ENCODE data around the gene TTN. TPM values are rescaled to one million over a fixed set of nuclear protein-coding genes. Genes with fewer than 3 reads are reported as not detected.
"Not testable (repeated sequence)": the region's sequence is repeated elsewhere in the genome, so short reads cannot be mapped to it uniquely, and the experiment has no call there.

The TTN gene
- total RNA-seq, 2 donors from 2014 or later = 1,545 to 1,612 TPM

DNA sequence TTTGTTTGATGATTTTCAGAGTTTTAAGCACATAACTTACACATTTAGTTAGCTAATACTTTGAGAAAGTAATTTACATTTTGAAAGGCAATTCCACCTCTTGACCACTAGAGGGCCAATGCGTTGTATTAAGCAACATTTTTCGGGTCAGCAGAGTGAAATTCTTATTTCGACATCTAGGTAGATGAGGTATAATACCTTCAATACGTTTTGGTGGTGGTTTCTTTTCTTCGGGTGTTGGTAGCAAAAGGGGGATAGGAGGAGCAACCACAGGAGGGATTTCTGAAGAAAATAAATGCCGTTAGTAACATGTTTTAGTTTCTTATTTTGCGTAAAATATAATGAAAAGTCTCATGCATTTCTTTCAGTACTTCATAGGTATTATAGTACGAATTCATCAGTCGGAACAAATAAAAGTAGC, 106.3 kb downstream of the TTN start:
- intact Hi-C loops (cut with DNase I) = no loop called here
- DNase-seq (no peak), ATAC-seq (no peak)

DNA sequence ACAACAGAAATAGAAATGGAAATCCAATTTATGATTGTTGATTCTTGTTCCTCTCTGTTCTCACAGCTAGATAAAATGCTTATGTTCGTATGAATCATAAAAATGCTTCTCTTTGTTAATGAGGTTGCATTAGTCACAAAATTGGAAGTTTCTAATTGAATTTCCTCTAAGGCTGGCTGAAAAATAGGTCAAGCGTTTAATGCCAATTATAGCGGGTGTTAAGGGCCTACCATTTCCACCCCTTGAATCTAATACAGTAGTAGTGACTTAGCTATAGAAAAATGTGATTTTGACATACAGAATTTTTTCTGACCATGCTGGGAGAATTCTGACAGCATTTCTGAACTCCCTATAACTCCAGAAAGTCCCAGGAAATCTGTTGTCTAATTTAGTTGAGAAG, 107.1 kb downstream of the TTN start:
- ATAC-seq (no peak), DNase-seq (no peak)
- intact Hi-C loops (cut with DNase I) = no loop called here

GRCh38 chr2:178692845-178693244, 114.4 kb downstream of the TTN start:
- peak in 1 of 2 donors; percentile 32 for ATAC-seq
- no peak for DNase-seq
- intact Hi-C loops (cut with DNase I) = no loop called here

DNA sequence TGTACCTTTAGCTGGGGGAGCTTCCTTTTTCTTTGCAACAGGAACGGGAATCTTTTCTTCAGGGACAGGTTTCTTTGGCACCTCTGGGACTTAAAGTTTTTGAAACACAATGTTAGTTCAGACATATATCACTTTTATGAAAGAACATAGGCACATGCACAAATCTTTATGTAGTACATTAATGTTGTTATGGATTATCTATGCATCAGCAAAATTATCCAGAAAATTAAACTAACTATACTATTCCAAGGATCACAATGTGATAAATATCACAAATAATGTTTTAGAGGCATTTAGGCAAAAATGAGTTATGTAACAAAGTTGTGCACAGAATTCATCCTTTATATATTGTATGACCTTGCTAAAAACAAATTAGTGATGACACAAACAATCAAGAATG, 117.4 kb downstream of the TTN start:
- intact Hi-C loops (cut with DNase I) = no loop called here
- no peak for DNase-seq
- no peak for ATAC-seq

DNA sequence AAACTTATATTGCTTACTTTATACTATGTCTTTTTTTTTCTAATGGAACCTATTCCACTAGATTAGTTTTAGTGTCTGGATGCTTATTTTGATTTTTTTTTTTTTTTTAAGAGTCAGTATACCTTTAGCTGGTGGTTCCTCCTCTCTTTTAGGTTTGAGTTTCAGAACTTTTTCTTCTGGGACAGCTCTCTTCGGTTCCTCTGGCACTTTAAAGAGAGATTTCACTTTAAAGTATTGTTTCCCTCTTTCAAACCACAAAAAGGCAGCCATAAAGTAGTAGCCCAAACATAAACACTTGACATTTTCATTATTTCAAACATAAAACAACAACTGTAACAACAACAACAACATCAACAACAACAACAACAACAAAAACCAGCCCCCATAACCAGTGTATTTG, 123.3 kb downstream of the TTN start:
- no peak for DNase-seq
- ATAC-seq = no peak
- intact Hi-C loops (cut with DNase I) = no loop called here

GRCh38 chr2:178681081-178681480, 126.1 kb downstream of the TTN start:
- ATAC-seq (no peak), DNase-seq (no peak)
- intact Hi-C loops (cut with DNase I) = no loop called here

DNA sequence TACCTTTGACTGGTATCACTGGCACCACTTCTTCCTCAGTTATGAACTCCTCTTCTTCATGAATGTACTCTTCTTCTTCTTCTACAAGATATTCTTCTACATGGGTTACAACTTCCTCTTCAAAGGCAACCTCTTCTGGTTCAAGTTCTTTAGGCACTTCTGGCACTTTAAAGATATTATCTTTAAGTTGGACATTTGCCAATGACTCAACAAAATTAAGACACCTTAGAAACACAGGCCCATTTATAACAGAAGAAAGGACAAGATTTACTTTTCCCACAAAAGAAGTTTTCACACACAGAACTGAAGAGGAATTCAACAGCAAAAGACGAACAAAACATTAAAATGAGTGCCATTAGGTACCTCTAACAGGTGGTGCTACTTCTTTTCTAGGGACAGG, 127.3 kb downstream of the TTN start:
- intact Hi-C loops (cut with DNase I) = no loop called here
- ATAC-seq (no peak), DNase-seq (no peak)

GRCh38 chr2:178677599-178677998, 129.6 kb downstream of the TTN start:
- ATAC-seq (no peak), DNase-seq (no peak)
- intact Hi-C loops (cut with DNase I) = no loop called here

DNA sequence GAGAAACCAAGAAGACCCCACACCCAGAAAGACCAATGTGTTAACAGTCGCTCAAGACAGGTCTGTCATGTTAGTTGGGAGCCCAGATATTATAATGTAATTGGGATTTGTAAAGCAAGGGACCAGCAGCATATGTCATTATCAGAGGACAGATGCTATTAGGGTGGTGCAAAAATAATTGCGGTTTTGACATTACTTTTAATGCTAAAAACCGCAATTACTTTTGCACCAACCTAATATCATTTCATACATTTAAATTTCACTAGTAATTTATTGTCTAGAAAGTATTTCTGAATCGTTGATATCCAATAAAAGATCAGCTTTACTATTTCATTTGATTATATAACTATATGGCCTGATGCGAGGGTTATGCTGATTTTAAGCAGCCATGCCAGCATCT, 131.2 kb downstream of the TTN start:
- no peak for ATAC-seq

DNA sequence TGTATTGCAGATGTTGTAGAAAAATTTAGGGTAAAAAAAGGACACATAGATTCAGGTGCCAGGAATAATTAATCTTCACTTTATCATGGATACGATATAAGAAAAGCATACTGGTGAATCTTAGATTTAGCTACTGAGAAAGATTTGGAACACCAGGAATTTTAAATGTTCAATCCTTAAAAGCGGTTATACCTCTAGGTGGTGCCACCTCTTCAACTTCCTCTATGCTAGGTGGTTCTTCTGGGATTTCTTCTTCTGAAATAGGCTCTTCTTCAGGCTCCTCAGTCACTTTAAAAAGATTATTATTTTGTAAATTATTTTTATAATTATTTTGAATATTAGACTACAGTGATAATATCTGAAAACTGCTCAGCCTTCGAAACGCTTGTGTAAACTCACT, 133.1 kb downstream of the TTN start:
- DNase-seq (no peak), ATAC-seq (no peak)
- intact Hi-C loops (cut with DNase I) = no loop called here

More for the DNA sequence above, 131.2 kb downstream of the TTN start:
- intact Hi-C loops (cut with DNase I) = no loop called here
- no peak for DNase-seq

GRCh38 chr2:178666458-178666857, 140.8 kb downstream of the TTN start:
- intact Hi-C loops (cut with DNase I) = no loop called here
- ATAC-seq = no peak
- no peak for DNase-seq

- DNase-seq; intact Hi-C loops (cut with DNase I): not testable (repeated sequence)
- ATAC-seq = peak in 1 of 2 donors; percentile 25
Observed at GRCh38 chr2:178658480-178658879, 148.7 kb downstream of the TTN start.

- intact Hi-C loops (cut with DNase I) = no loop called here
- DNase-seq (no peak), ATAC-seq (peak in 1 of 2 donors; percentile 29)
Observed at GRCh38 chr2:178650554-178650953, 156.7 kb downstream of the TTN start.

DNA sequence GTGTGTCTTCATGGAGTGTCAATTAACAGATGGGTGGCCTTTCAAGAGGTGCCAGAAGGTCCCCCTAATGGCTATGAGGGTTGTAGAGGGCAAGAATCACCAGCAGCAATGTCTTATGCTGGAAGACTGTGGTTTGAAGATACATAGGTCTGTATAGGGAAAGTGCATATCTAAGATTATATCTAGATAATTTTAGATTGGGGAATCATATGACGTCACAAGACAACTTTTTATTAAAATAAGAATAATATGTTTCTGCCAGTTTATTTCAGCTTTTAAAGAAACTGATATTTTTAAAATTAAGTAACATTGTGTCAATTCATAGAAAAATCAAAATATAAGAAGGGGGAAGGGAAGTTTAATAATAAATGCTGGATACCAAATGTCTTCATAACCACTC, 162.3 kb downstream of the TTN start:
- no peak for DNase-seq
- intact Hi-C loops (cut with DNase I) = no loop called here
- ATAC-seq = peak in 1 of 2 donors; percentile 16

GRCh38 chr2:178641498-178641897, 165.7 kb downstream of the TTN start:
- intact Hi-C loops (cut with DNase I) = no loop called here
- DNase-seq = no peak
- no peak for ATAC-seq

DNA sequence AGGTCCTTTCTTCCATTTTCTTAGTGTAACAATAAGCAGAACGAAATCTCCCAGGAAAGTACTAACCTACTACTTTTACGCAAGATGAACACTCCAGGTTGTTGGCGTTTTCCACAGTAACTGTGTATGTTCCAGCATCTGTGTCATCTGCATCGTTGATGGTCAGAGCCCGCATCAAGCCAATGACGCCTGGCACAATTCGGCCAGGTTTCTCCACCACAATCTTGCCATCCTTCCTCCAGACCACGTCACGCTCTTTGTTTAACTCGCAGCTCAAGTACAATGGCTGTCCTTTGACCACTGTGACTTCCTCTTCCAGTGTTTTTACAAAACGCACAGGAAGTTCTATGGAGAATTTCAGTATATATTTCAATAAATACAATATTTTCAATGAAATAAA, 171.3 kb downstream of the TTN start:
- DNase-seq (no peak), ATAC-seq (peak in 1 of 2 donors; percentile 13)
- intact Hi-C loops (cut with DNase I) = no loop called here

DNA sequence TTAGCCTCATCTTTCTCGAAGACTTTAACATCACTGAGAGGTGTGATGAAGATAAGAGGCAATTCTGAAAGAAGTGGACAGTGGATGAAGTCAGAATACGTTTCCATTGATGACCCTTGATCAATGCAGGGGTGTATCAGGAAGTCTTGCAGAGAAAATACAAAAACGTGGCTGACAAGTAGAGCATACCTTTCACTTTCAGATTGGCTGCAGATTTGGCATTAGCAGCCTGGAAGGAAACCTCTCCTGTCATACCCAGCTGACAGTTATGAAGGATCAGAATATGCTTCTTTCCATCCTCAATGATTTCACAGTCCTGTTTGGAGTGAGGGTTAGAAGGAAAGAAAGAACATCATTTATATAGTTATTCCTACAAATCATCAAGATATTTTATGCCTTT, 174.5 kb downstream of the TTN start:
- DNase-seq (no peak), ATAC-seq (no peak)
- intact Hi-C loops (cut with DNase I) = no loop called here

GRCh38 chr2:178630581-178630980, 176.6 kb downstream of the TTN start:
- DNase-seq (no peak), ATAC-seq (no peak)
- intact Hi-C loops (cut with DNase I) = no loop called here

- intact Hi-C loops (cut with DNase I) = no loop called here
- ATAC-seq (peak; percentile 58), DNase-seq (peak; percentile 40)
Observed at GRCh38 chr2:178629463-178629862, 177.8 kb downstream of the TTN start.

DNA sequence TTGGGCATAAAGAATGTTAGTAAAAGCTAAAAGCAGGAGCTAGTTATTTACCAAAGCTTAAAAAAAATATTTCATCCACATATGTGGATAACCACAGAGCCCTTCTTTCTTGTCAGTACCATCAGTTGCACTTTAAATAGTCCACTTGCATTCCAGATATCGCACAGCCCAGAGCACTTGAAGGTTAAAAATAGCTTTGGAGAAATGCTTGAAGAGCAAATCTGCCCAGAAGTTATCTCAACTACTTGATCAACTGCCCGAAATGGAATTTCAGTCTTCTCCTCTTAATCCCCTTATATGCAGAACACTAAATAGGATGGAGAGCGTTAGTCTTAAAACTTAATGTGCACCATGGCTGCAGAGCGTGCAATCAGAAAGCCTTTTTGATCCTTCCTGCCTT, 178.6 kb downstream of the TTN start:
- DNase-seq (no peak), ATAC-seq (peak; percentile 75 to 81)
- intact Hi-C loops (cut with DNase I) = no loop called here

DNA sequence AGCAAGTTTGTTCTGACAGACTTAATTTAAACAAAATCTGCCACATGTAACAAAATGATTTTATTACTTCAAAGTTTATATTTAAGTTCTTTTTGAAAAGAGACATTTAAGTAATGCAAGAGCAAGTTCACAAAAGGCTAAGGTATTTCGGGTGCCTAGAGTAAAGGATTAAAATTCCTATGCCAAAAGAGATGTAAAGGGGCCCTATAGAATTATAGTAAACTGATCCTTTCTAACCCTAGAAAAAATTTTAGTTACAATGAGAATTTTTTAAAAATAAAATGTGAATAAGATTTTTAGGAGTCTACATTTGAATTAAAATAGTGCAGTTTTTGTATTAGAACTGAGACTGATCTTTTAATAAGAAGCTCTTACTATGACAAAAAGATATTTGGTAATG, 179.8 kb downstream of the TTN start:
- ATAC-seq = no peak
- DNase-seq = no peak
- intact Hi-C loops (cut with DNase I) = no loop called here

DNA sequence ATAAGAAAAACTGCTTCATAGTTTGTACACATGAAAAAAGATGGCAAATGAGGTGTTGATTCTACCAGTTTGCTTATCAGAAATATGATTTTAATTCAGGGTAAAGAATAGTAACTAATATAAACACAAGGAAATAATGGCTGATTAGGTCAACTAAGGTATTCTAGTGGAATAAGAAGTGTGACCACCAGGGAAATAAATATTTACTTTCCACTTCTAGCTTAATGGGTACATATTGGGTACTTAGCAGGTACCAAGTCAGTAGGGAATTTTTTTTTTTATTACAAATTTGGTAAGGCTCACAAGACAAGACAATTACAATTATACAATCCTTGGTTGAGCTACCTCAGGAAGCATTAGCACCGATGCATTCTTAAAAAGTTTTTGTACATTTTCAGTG, 191.3 kb downstream of the TTN start:
- DNase-seq (no peak), ATAC-seq (no peak)
- intact Hi-C loops (cut with DNase I) = no loop called here
